Breast epithelium (tissue), 3 donors: ENCODE data around the gene GOLGA6L7.

ENCODE experiments used
- POLR2A ChIP-seq: fragments of 450-650 bp; IDR thresholded peaks from one replicate; pipeline ENCODE4 v1.6.1; 2016; ENCODE audit warnings: antibody characterized with exemption, mild to moderate bottlenecking, moderate library complexity
- TF ChIP-seq, protein P1 (sequence below), 3 donors: fragments of 450-650 bp; IDR thresholded peaks; one replicate each; pipeline ENCODE4 v1.5.1; 2016 to 2017; ENCODE audit warnings: antibody characterized with exemption in 3 of 3, mild to moderate bottlenecking in 3 of 3, moderate library complexity in 3 of 3

DNA sequence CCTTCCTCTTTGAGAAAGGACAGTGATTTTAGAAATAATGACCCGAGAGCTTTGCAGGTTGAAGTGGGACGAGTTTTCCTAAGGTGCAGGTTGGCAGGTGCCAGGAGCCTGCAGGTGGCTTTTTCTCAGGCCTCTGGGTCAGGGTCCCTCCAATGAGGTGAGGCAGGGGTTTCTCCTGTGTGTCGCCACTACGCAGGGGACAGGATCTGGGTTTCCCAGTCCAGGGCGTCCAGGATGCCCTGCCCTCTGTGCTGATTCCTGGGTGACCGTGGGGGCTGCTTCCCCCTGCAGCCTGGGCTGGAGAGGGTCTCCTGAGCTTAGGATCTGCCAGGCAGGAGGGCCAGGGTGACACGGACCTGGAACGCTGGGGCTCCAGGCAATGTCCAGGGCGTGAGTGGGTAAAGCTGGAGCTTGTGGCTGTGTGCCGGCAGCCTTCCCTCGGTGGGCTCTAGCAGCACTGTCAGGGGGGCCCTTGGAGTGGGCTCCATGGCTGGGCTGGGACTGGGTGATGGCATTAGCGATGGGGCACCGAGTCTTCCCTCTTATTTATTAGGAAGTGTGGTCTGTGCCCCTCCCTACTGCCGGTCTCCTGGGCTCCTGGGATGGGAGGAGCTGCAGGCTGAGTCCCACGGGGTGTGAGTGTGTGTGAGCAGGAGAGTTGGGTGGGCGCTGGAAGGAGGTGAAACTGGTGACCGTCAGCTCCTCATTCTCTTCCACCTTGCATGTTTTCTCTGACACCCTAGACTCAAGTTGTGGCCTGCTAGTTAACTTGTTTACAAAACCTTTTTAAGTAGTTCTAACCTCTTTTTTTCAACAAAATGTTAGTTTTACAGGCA is 39.1 kb upstream of the GOLGA6L7 start:
- no peak for TF ChIP-seq POLR2A
- TF ChIP-seq, protein P1, sequence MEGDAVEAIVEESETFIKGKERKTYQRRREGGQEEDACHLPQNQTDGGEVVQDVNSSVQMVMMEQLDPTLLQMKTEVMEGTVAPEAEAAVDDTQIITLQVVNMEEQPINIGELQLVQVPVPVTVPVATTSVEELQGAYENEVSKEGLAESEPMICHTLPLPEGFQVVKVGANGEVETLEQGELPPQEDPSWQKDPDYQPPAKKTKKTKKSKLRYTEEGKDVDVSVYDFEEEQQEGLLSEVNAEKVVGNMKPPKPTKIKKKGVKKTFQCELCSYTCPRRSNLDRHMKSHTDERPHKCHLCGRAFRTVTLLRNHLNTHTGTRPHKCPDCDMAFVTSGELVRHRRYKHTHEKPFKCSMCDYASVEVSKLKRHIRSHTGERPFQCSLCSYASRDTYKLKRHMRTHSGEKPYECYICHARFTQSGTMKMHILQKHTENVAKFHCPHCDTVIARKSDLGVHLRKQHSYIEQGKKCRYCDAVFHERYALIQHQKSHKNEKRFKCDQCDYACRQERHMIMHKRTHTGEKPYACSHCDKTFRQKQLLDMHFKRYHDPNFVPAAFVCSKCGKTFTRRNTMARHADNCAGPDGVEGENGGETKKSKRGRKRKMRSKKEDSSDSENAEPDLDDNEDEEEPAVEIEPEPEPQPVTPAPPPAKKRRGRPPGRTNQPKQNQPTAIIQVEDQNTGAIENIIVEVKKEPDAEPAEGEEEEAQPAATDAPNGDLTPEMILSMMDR (IDR thresholded peaks at IDR 0.05): no peak
